Type B pancreatic cell (in vitro differentiated cells): ENCODE measurements around the gene NETO1. TPM values are rescaled to one million over a fixed set of nuclear protein-coding genes. Genes with fewer than 3 reads are reported as not detected.

Experiments used
- DNase-seq: peaks from one replicate; pipeline ENCODE4 v3.0.0; 2021; ENCODE audit warnings: mixed read lengths; ENCODE audit not compliant: unreplicated experiment; ENCODE audit errors: extremely low spot score
- H3K27ac Mint-ChIP-seq: 2 replicates; pipeline ENCODE4 v1.8.0; 2021; ENCODE audit warnings: mild to moderate bottlenecking, mixed read lengths
- H3K27me3 Mint-ChIP-seq: 2 replicates; pipeline ENCODE4 v1.8.0; 2021; ENCODE audit warnings: mixed read lengths
- H3K36me3 Mint-ChIP-seq: 2 replicates; pipeline ENCODE4 v1.8.0; 2021; ENCODE audit warnings: mixed read lengths
- H3K4me1 Mint-ChIP-seq: one replicate; pipeline ENCODE4 v1.8.0; 2021; ENCODE audit warnings: mixed read lengths; ENCODE audit not compliant: unreplicated experiment
- H3K4me3 Mint-ChIP-seq: 2 replicates; pipeline ENCODE4 v1.8.0; 2021; ENCODE audit warnings: mild to moderate bottlenecking, mixed read lengths
- H3K9me3 Mint-ChIP-seq: 2 replicates; pipeline ENCODE4 v1.8.0; 2021; ENCODE audit warnings: mixed read lengths
- CTCF ChIP-seq: fragments of 200-600 bp; sonication (generic); conservative IDR thresholded peaks from 2 replicates; pipeline ENCODE4 v1.5.0; 2021; ENCODE audit warnings: antibody characterized with exemption, mild to moderate bottlenecking
- total RNA-seq: library from RNA; stranded (reverse); gene quantifications from 2 replicates; pipeline ENCODE4 v1.2.1, GENCODE V29; 2021; ENCODE audit warnings: low replicate concordance

The NETO1 gene
- total RNA-seq, 1 donor from 2014 or later: 7.0 TPM

GRCh38 chr18:72808680-72809079, 59.1 kb downstream of the NETO1 start:
- Mint-ChIP-seq H3K4me1 (no peaks in the 10 kb centered on the region), H3K36me3 (no peaks in the 10 kb centered on the region), H3K4me3 (no peak overlapping the region), H3K27me3 (peaks cover 8% of the 10 kb centered on the region), H3K9me3 (no peaks in the 10 kb centered on the region), H3K27ac (no peak overlapping the region)
- TF ChIP-seq CTCF: no peak
- no peak for DNase-seq

GRCh38 chr18:72799106-72799505, 68.7 kb downstream of the NETO1 start:
- Mint-ChIP-seq H3K4me3 (no peak overlapping the region), H3K9me3 (no peaks in the 10 kb centered on the region), H3K27me3 (peaks cover 8% of the 10 kb centered on the region), H3K36me3 (no peaks in the 10 kb centered on the region), H3K4me1 (no peaks in the 10 kb centered on the region), H3K27ac (no peak overlapping the region)
- TF ChIP-seq CTCF: no peak
- no peak for DNase-seq

GRCh38 chr18:72783530-72783929, 84.3 kb downstream of the NETO1 start:
- Mint-ChIP-seq H3K4me3 (no peak overlapping the region), H3K36me3 (no peaks in the 10 kb centered on the region), H3K9me3 (no peaks in the 10 kb centered on the region), H3K27ac (no peak overlapping the region), H3K4me1 (no peaks in the 10 kb centered on the region), H3K27me3 (peaks cover 4% of the 10 kb centered on the region)
- no peak for DNase-seq
- TF ChIP-seq CTCF: no peak

DNA sequence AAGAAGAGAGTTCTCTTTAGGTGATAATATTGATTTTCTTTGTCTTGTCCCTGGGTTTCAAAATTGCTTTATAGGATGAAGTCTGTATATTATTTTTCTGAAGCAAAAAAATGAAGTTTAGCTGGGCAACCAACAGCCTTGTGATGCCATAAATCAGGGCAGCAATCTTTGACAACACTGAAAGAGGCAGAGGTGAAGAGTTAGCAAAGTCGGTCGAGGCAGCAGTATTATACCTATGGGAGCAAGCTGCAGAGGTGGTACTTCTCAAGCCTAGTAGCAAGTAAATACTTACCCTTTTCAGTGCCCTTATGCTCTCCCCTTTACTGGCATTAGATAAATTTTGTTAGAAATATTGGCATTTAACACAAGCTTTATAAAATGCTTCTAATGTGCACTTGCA, 92.9 kb downstream of the NETO1 start:
- Mint-ChIP-seq H3K27me3 (peaks cover 2% of the 10 kb centered on the region), H3K36me3 (no peaks in the 10 kb centered on the region), H3K4me3 (no peak overlapping the region), H3K9me3 (peaks cover 4% of the 10 kb centered on the region), H3K27ac (no peak overlapping the region), H3K4me1 (peaks cover 3% of the 10 kb centered on the region)
- DNase-seq: no peak
- no peak for TF ChIP-seq CTCF

DNA sequence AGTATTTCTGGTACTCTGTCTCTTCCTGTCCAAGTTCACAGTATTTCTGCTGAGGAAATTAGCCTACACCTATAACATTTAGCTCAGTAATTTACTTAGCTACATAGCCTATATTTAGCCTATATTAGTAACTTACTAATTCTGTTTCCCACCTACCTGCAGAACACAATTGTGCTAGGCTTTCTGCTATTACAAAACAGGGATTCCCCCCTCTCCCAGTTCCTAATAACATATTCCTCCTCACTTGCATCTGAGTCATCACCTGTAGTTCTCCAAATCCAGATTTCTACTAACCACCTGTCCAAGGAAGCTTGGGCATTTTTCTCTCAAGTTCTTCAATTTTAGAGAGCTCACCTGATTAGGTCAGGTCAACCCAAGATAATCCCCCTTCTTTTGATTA, 94.9 kb downstream of the NETO1 start:
- H3K27ac Mint-ChIP-seq: no peak overlapping the region
- H3K9me3 Mint-ChIP-seq: peaks cover 4% of the 10 kb centered on the region
- no peak overlapping the region for H3K4me3 Mint-ChIP-seq
- peaks cover 2% of the 10 kb centered on the region for H3K27me3 Mint-ChIP-seq
- no peak for TF ChIP-seq CTCF
- H3K4me1 Mint-ChIP-seq: peaks cover 3% of the 10 kb centered on the region
- no peak for DNase-seq
- H3K36me3 Mint-ChIP-seq: no peaks in the 10 kb centered on the region

DNA sequence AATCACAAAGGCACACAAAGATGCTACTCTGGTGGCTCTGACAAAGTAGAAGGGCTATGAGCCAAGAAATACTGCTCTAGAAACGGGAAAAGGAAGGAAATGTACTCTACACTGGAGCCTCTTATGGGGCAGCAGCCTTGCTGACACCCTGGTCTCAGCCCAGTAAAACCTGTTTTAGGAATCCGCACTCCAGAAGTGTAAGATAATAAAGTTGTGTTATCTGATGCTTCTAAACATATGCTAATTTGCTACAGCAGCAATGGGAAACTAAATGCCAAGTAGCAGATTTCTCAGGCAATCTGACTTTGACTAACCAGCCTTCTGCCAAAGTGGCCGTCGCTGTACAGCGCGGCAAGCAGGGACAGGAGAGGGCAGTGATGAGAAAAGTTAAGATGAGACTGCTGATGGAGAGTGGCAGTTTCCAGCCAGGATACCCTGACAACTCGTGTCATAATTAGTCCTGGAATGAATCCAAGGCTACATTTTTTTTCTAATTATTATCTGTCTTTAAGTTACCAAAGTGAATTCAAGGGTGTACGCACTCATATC, 99.0 kb downstream of the NETO1 start:
- no peaks in the 10 kb centered on the region for H3K36me3 Mint-ChIP-seq
- no peak for TF ChIP-seq CTCF
- H3K4me1 Mint-ChIP-seq: peaks cover 3% of the 10 kb centered on the region
- no peaks in the 10 kb centered on the region for H3K9me3 Mint-ChIP-seq
- no peak overlapping the region for H3K4me3 Mint-ChIP-seq
- no peaks in the 10 kb centered on the region for H3K27me3 Mint-ChIP-seq
- H3K27ac Mint-ChIP-seq: no peak overlapping the region
- no peak for DNase-seq
